Esophagus squamous epithelium (tissue), 4 donors: ENCODE data around the gene DENND1A.

Experiments used
- POLR2A ChIP-seq, 4 donors: fragments of 450-650 bp; IDR thresholded peaks; one replicate each; pipeline ENCODE4 v1.6.1; 2017; ENCODE audit warnings: antibody characterized with exemption in 4 of 4, mild to moderate bottlenecking in 4 of 4, moderate library complexity in 3 of 4
- TF ChIP-seq, protein P1 (sequence below), 6 experiments: fragments of 450-650 bp in 4 of 6; fragments of 200-600 bp in 2 of 6; sonication (generic) in 2 of 6; IDR thresholded peaks; one replicate each; pipeline ENCODE4 v1.5.1; 2016 to 2019; ENCODE audit warnings: antibody characterized with exemption in 6 of 6, mild to moderate bottlenecking in 4 of 6, moderate library complexity in 4 of 6

DNA sequence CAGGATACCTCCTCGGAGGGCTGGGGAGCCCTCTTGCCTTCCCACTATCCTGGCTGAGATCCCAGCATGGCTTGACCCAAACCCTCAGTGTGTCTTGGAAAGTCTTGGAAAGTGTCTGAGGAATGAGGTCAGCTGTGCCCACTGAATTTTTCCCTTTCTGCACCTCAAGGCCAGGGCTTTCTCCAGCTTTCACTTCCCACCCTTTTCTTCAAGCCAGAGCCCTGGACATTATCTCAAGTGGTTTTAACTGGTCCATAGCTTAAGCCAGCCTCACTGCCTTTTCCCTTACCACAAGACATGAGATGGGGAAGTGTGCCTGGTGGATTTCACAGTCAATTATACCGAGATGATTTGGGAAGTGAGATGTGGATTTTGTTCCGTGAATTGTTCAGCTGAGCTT lies 45.9 kb upstream of the DENND1A start:
- TF ChIP-seq POLR2A (IDR thresholded peaks at IDR 0.05) = no peak
- TF ChIP-seq, protein P1, sequence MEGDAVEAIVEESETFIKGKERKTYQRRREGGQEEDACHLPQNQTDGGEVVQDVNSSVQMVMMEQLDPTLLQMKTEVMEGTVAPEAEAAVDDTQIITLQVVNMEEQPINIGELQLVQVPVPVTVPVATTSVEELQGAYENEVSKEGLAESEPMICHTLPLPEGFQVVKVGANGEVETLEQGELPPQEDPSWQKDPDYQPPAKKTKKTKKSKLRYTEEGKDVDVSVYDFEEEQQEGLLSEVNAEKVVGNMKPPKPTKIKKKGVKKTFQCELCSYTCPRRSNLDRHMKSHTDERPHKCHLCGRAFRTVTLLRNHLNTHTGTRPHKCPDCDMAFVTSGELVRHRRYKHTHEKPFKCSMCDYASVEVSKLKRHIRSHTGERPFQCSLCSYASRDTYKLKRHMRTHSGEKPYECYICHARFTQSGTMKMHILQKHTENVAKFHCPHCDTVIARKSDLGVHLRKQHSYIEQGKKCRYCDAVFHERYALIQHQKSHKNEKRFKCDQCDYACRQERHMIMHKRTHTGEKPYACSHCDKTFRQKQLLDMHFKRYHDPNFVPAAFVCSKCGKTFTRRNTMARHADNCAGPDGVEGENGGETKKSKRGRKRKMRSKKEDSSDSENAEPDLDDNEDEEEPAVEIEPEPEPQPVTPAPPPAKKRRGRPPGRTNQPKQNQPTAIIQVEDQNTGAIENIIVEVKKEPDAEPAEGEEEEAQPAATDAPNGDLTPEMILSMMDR (IDR thresholded peaks at IDR 0.05) = no peak
